Anterior cingulate cortex (tissue), 58 donors: Measurements from ENCODE around the gene NEK11.
"Not testable (repeated sequence)": the region's sequence is repeated elsewhere in the genome, so short reads cannot be mapped to it uniquely, and the experiment has no call there.

ENCODE experiments used
- DNase-seq, 58 donors: peaks; one replicate each; lab custom pipeline; 2025; lab: John Stamatoyannopoulos, UW

Gene NEK11

GRCh38 chr3:131283862-131284261 is 257.2 kb downstream of the NEK11 start:
- DNase-seq, result no peak

- DNase-seq, result no peak
These were observed 257.6 kb downstream of the NEK11 start for GRCh38 chr3:131284302-131284701.

DNA sequence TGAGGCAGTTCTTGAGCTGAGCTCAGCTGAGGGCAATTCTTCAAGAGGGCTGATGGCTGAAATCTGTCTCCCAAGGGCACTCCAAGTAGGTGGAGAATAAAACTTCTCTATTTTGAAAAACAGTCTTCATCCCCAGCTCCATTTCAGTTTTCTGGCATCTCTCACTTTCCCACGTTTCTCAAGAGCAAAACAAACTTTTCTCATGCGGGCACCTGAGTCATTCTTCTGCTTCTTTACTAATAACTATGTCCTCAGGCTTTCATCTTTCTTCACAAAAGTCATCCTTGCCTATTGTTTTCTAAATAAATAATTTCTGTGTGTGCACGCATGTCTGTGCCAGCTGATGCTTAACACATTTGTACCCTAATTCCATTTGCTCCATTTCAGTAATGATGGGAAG is 258.8 kb downstream of the NEK11 start:
- DNase-seq, result no peak

DNA sequence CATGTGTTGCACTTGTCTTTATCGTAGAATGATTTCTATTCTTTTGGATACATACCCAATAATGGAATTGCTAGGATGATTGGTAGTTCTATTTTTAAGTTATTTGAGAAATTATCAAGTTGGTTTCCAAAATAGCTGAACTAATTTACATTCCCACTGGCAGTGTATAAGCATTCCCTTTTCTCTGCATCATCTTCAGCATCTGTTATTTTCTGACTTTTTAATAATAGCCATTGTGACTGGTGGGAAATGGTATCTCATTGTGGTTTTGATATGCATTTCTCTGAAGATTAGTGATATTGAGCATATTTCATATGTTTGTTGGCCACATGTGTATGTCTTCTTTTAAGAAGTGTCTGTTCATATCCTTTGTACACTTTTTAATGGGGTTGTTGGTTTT is 273.2 kb downstream of the NEK11 start:
- no peak for DNase-seq

DNA sequence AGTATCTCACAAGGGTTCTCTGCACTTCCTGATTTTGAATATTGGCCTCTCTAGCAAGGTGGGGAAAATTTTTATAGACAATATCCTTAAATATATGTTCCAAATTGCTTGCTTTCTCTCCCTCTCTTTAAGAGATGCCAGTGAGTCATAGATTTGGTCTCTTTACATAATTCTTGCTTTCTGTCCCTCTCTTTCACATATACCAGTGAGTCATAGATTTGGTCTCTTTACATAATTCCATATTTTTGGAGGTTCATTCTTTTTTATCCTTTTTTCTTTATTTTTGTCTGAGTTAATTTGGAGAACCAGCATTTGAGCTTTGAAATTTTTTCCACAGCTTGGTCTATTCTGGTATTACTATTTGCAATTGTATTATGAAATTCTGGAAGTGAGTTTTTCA is 277.2 kb downstream of the NEK11 start:
- no peak for DNase-seq

DNA sequence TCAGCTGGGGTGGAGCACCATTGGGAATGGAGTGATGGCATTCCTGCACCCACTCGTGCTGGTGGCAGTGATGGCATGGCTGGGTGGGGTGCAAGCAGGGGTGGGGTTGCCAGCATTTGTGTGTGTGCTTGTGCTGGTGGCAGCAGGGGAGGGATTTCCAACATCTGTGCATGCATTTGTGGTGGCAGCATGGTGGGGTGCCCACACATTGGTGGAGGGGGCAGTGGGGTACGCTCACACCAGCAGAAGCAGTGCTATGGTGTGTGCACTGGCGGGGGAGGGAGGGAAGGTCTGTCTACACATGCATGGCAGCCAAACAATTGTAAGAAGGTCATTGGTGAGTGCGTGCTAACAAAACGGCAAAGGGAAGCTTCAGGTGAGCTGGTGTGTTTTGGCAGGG is 278.2 kb downstream of the NEK11 start:
- no peak for DNase-seq

DNA sequence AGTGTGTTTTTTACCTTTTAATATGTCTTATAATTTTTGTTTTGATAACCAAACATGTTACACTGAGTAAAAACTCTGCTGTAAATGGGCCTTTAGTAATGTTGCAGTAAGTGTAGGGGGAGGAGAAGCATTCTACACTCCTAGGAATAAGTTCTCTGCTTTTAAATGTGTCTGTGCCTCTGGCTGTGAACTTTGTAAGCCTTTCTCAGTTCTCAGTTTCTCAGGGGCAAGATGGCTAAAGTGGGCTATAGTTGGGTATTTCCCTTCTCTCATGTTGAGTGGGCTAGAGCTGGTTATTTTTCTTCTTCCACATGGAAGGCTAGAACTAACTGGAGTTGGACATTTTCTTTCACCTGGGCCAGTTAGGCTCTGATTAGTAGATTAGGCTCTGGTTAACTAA is 279.6 kb downstream of the NEK11 start:
- no peak for DNase-seq

- peak in 1 of 58 donors; percentile 13 for DNase-seq
These were observed 287.6 kb downstream of the NEK11 start for GRCh38 chr3:131314318-131314717.

GRCh38 chr3:131315162-131315561 is 288.5 kb downstream of the NEK11 start:
- no peak for DNase-seq

DNA sequence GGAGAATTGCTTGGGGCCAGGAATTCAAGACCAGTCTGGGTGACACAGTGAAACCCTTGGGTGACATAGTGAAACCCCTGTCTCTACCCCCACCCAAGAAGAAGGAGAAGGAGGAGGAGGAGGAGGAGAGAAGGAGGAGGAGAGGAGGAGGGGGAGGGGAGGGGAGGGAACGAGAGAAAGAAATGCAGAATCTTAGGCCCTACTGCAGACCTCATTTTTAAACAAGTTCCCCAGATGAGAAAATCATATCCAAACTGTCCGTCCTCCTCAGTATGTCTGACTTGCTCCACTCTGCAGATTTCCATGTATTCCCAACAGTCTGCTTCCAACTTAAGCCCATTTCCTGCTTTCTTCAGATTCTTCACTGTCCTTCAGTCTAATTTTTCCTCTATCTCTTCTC is 291.0 kb downstream of the NEK11 start:
- DNase-seq, result no peak

DNA sequence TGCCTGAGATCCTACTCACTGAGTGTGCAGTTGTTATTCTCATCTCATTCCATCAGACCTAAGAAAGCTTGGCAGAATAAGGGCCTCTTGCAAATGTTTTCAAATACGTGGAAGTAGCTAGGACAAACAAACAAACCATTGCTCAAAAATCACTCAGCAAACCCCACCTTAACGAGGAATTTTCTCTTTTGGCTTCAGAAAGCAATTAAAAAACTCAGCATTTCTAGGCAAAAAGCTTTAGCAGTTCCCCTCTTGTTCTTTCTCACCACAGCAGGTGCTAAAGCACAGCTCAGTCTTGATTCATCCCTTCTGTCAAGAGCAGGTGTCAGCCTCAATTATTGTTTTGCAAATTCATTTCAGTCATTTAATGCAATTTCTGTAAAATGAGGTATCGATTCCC is 296.3 kb downstream of the NEK11 start:
- DNase-seq, result peak in 2 of 58 donors; percentile 27 to 33

DNA sequence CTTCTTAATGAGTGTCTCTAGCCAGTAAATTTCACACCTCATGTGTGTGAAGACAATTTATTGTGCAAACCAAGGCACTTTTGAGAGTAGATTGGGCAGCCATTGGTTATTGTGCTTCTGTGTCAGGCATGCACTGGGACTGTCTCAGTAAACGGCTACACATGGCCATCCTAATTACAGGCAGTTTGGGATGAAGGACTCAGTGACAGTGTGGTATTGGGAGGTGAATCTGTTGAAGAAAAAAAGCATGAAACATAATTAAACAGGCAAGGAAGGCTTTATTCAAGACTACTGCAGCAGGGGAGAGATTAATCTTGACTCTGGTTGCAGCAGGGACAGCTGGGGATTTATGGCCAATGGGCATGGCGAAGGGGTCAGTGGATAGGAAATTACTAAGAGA is 297.1 kb downstream of the NEK11 start:
- no peak for DNase-seq

- no peak for DNase-seq
These were observed 298.2 kb downstream of the NEK11 start for GRCh38 chr3:131324923-131325322.

DNA sequence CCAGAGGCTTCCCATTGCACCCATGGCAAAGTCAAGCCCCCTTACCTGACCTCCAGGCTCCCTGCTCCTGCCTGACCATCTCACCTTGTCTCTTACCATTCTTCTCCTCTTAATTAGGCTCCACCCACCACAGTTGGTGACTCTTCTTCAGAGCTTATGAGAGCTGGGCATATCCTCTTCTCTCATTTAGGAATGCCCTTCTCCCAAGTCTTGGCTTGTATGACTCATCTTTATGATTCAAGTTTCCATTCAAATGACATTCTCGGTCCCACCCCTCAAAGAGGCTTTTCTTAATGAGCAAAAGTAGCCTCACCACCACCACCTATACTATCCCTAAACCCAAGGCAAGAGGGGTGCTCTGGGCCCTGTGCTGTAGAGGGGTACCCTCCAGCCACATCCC is 299.6 kb downstream of the NEK11 start:
- peak in 1 of 58 donors; percentile 16 for DNase-seq

DNA sequence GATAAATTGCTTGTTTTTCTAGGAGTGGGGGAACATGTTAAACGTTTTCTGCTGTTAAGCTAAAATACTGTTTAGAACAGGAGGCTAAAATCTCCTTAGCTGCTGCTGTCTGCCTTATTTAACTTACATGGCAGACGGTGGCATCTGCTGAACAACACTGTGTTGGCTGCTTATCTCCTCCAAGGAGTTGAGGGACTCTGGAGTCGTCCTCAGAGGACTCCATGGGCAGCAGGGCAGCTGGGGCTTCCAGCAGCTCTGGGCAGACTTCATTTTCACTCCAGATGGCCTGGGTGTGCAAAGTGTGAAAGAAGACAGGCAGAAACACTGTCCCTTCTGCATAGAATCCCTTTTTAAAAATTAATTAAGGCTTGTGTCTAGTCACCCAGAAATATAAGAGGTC is 302.0 kb downstream of the NEK11 start:
- DNase-seq, result peak in 11 of 58 donors; percentile 10 to 47 (median 22)

DNA sequence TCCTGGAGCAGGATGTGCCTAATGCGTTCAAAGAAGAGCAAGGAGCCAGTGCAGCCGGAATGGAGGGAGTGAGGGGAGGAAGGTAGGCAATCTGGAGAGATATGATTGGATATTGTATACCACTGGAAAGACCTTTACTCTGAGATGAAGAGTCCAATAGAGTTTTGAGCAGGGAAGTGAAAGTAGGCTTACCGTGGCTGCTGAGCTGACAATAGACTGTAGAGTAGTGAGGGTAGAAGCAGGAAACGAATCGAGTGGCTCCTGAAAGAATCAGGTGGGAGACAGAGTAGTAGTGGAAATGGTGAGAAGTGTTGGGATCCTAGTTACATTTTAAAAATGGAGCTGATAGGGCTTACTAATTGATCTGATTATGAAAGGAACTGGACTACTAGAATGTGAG is 303.1 kb downstream of the NEK11 start:
- DNase-seq, result no peak

- DNase-seq, result not testable (repeated sequence)
These were observed 304.9 kb downstream of the NEK11 start for GRCh38 chr3:131331456-131332085.

DNA sequence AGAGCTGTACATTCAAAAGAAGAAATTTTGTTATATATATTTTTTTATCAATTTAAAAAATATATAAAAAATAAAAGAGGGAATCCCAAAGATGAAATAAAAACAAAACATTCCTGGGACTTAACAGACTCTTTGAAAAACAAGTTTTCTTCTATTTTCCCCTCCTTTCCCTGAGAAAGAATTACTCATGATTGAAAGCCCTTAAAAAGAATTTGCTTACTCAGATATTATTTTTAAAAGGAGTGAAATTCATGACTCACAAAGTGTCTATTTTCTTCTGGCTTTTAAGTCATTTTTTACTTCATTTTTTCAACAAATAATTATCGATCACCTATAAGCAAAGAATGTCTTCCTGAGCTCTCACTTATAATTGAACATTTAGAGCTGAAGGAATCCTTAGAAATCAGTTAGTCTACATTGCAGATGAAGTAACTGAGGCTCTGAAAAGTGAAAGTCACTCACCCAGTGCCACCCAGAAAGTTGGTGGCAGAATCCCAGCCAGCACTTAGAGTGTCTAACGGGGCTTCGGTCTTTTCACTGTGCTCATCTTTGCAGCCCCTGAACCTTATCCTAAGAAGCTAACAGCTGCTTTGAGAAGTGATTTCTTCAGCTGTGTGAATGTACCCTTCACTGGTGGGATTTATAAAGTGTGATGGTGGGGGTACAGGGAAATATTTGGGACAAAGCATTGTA is 312.4 kb downstream of the NEK11 start:
- DNase-seq, result peak in 1 of 58 donors; percentile 6

DNA sequence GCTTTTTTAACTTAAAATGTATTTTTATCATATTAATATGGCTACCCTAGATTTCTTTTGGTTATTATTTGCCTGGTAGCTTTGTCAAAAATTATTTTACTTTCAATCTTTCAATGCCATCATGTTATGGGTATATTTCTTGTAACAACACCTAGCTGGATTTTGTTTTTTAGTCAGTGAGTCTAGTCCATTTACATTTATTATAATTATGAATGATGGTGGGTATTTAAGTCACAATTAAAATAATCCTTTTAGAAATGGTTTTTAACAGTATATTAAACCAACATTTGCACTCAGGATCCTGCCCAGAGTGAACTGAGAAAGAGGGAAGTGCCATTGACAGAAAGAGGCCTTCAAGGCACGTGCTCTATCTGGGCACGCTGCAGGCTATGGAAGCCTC is 315.1 kb downstream of the NEK11 start:
- no peak for DNase-seq

- DNase-seq, result no peak
These were observed 322.2 kb downstream of the NEK11 start for GRCh38 chr3:131348911-131349310.

DNA sequence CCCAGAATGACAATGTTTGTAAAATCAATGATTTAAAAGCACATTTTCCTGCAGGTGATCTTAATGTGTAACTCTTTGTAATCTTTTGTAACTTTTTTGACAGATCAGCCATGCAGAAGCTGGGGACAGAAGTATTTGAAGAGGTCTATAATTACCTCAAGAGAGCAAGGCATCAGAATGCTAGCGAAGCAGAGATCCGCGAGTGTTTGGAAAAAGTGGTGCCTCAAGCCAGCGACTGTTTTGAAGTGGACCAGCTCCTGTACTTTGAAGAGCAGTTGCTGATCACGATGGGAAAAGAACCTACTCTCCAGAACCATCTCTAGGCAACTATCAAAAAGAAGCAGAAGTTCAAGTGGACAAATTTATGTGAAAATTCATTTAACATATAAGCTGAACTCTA is 322.8 kb downstream of the NEK11 start:
- DNase-seq, result no peak

DNA sequence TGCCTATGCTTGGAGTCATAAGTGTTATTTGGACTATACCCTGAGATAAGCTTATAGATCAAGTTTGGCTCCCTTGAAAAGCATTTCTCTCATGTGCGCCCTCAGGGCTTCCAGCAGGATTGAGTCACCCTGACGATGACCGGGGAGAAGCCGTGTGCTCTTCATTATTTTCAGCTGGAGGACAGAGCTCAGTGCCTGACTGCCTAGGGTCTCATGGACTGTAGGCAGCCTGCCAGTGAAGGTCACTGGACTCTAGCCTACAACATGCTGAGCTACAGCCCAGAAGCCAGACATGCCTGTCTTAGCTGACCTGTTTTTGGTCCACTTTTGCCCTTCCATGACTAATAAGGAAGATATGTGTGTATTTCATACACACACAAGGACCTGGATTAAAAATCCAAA is 323.3 kb downstream of the NEK11 start:
- DNase-seq, result peak in 2 of 58 donors; percentile 12 to 21
